HG03064 (cell line): ENCODE measurements around the gene TTBK1.
"Not testable (repeated sequence)": the region's sequence is repeated elsewhere in the genome, so short reads cannot be mapped to it uniquely, and the experiment has no call there.

Experiments used
- ATAC-seq: cut with Tn5 transposase; IDR thresholded peaks from one replicate; pipeline ENCODE4 v1.9.1; 2021; ENCODE audit warnings: low read depth; ENCODE audit not compliant: unreplicated experiment

Gene TTBK1

GRCh38 chr6:43299338-43300293 lies 56.3 kb downstream of the TTBK1 start:
- no peak for ATAC-seq

GRCh38 chr6:43301081-43301870 lies 58.0 kb downstream of the TTBK1 start:
- no peak for ATAC-seq

- no peak for ATAC-seq
Measured at GRCh38 chr6:43302126-43302525, 58.8 kb downstream of the TTBK1 start.

GRCh38 chr6:43303006-43303405 lies 59.7 kb downstream of the TTBK1 start:
- ATAC-seq: not testable (repeated sequence)

GRCh38 chr6:43303751-43304331 lies 60.6 kb downstream of the TTBK1 start:
- ATAC-seq: no peak

GRCh38 chr6:43304361-43304760 lies 61.1 kb downstream of the TTBK1 start:
- no peak for ATAC-seq

GRCh38 chr6:43304882-43305281 lies 61.6 kb downstream of the TTBK1 start:
- ATAC-seq: no peak

- no peak for ATAC-seq
Measured at GRCh38 chr6:43306086-43306485, 62.8 kb downstream of the TTBK1 start.

- ATAC-seq: no peak
Measured at GRCh38 chr6:43307451-43308100, 64.3 kb downstream of the TTBK1 start.

GRCh38 chr6:43308101-43308989 lies 65.1 kb downstream of the TTBK1 start, which contains the start of gene CRIP3:
Gene CRIP3 (minus strand): TSS chr6:43308826. CDS start chr6:43308792, 34 bp downstream.
- ATAC-seq: no peak

- ATAC-seq: no peak
Measured at GRCh38 chr6:43308990-43309477, 65.8 kb downstream of the TTBK1 start.

GRCh38 chr6:43310134-43310533 lies 66.9 kb downstream of the TTBK1 start:
- ATAC-seq: no peak

GRCh38 chr6:43310624-43311023 lies 67.3 kb downstream of the TTBK1 start:
- ATAC-seq: no peak

GRCh38 chr6:43311666-43312065 lies 68.4 kb downstream of the TTBK1 start:
- ATAC-seq: no peak

GRCh38 chr6:43313813-43314212 lies 70.5 kb downstream of the TTBK1 start:
- ATAC-seq: no peak

- ATAC-seq: no peak
Measured at GRCh38 chr6:43318011-43318410, 74.7 kb downstream of the TTBK1 start.

- no peak for ATAC-seq
Measured at GRCh38 chr6:43325876-43326275, 82.6 kb downstream of the TTBK1 start.

- no peak for ATAC-seq
Measured at GRCh38 chr6:43328528-43328927, 85.2 kb downstream of the TTBK1 start.

GRCh38 chr6:43331470-43331869 lies 88.2 kb downstream of the TTBK1 start:
- ATAC-seq: no peak
